Measurements from ENCODE around the gene OR6C76.

Gene OR6C76

GRCh38 chr12:55416961-55417360 is 9.1 kb upstream of the OR6C76 start (continued):
- no peak for TF ChIP-seq ZNF26 (tag by site-specific recombination; IDR thresholded peaks at IDR 0.05)
- TF ChIP-seq OVOL3 (tag by site-specific recombination; IDR thresholded peaks at IDR 0.05): no peak
- TF ChIP-seq HOXA7 (CRISPR knock-in tag; IDR thresholded peaks at IDR 0.05; ENCODE audit: borderline replicate concordance): no peak
- TF ChIP-seq ZFP3 (tag by site-specific recombination; IDR thresholded peaks at IDR 0.05; ENCODE audit: low read depth): no peak
- TF ChIP-seq ZNF350 (tag by site-specific recombination; IDR thresholded peaks at IDR 0.05): no peak
- no peak for TF ChIP-seq KLF16 (tag by site-specific recombination; IDR thresholded peaks at IDR 0.05)
- TF ChIP-seq ZNF768 (tag by site-specific recombination; IDR thresholded peaks at IDR 0.05): no peak
- TF ChIP-seq ZNF704 (tag by site-specific recombination; IDR thresholded peaks at IDR 0.05): no peak
- no peak for TF ChIP-seq SP3 (tag by site-specific recombination; IDR thresholded peaks at IDR 0.05)
- TF ChIP-seq GFI1B (tag by site-specific recombination; IDR thresholded peaks at IDR 0.05): no peak

DNA sequence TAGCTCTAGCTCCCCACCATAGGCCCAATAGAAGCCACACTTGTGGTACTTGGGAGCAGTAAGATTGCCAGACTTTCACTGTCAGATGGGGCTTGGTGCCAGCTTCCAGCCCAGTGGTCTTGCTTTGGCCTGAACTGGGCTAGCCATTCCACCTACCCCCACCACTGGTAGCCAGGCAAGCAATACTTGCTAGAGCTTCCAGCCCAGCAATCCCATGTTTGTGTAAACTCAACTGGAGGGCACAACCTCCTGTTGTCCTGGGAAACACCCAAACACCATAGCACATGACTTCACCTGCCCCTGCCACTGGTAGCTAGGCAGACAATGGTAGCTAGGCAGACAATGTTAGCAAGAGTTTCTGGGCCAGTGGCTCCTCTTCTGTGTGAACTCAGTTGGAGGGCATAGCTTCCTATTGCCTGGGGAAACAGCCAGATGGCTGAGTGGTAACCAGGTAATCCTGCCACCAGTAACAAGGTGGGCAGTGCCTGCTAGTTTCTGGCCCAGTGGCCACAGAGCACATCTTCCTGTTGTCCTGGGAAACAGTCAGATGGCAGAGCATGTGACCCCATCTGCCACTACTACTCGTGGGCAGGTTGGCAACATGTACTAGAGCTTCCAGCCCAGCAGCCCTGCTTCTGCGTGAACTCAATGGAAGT is 5.6 kb upstream of the OR6C76 start:
- TF ChIP-seq ZNF629 (tag by site-specific recombination; IDR thresholded peaks at IDR 0.05) (no peak), ZNF596 (tag by site-specific recombination; IDR thresholded peaks at IDR 0.05) (no peak), SALL2 (tag by site-specific recombination; IDR thresholded peaks at IDR 0.05; ENCODE audit: borderline replicate concordance) (no peak), ZSCAN30 (tag by site-specific recombination; IDR thresholded peaks at IDR 0.05) (no peak), ZNF677 (tag by site-specific recombination; IDR thresholded peaks at IDR 0.05) (no peak), ZNF664 (tag by site-specific recombination; IDR thresholded peaks at IDR 0.05) (no peak), ZNF16 (tag by site-specific recombination; IDR thresholded peaks at IDR 0.05; ENCODE audit: low read depth) (no peak), ZNF645 (tag by site-specific recombination; IDR thresholded peaks at IDR 0.05) (no peak)
- H3K9me3 ChIP-seq (ENCODE audit: control insufficient read depth, insufficient read depth, low read depth, low read length): no peaks in the 10 kb centered on the region
- no peak overlapping the region for H3K27ac ChIP-seq (ENCODE audit: extremely low read depth, low read depth, low read length)
- no peaks in the 10 kb centered on the region for H3K4me1 ChIP-seq (ENCODE audit: control insufficient read depth, insufficient read depth, low read length)
- no peak overlapping the region for H3K4me3 ChIP-seq (ENCODE audit: low read depth, low read length)
- ChIA-PET CTCF (no interaction called here), POLR2A (no interaction called here)
- no peaks in the 10 kb centered on the region for H3K36me3 ChIP-seq (ENCODE audit: control insufficient read depth in 2 of 2, insufficient read depth in 1 of 2, low read length in 2 of 2)

GRCh38 chr12:55428331-55429243 is 2.5 kb downstream of the OR6C76 start:
- ChIA-PET POLR2A (no interaction called here), CTCF (no interaction called here)
- Histone ChIP-seq H3K9me3 (ENCODE audit: control insufficient read depth, insufficient read depth, low read depth, low read length) (no peaks in the 10 kb centered on the region), H3K27ac (ENCODE audit: extremely low read depth, low read depth, low read length) (no peak overlapping the region), H3K4me1 (ENCODE audit: control insufficient read depth, insufficient read depth, low read length) (no peaks in the 10 kb centered on the region), H3K36me3 (ENCODE audit: control insufficient read depth in 2 of 2, insufficient read depth in 1 of 2, low read length in 2 of 2) (no peaks in the 10 kb centered on the region), H3K4me3 (ENCODE audit: low read depth, low read length) (no peak overlapping the region)
- TF ChIP-seq GLI2 (tag by site-specific recombination; IDR thresholded peaks at IDR 0.05; ENCODE audit: borderline replicate concordance, low read depth) (no peak), ZNF624 (tag by site-specific recombination; IDR thresholded peaks at IDR 0.05) (no peak), PRDM1 (tag by site-specific recombination; IDR thresholded peaks at IDR 0.05) (no peak), ZNF510 (tag by site-specific recombination; IDR thresholded peaks at IDR 0.05; ENCODE audit: insufficient replicate concordance) (no peak), ZNF248 (tag by site-specific recombination; IDR thresholded peaks at IDR 0.05) (no peak), ZNF555 (tag by site-specific recombination; conservative IDR thresholded peaks at IDR 0.05) (no peak), ZNF529 (tag by site-specific recombination; IDR thresholded peaks at IDR 0.05; ENCODE audit: insufficient replicate concordance) (no peak), ZFP3 (tag by site-specific recombination; IDR thresholded peaks at IDR 0.05; ENCODE audit: low read depth) (no peak), ZNF174 (tag by site-specific recombination; IDR thresholded peaks at IDR 0.05) (no peak), SCRT1 (tag by site-specific recombination; IDR thresholded peaks at IDR 0.05; ENCODE audit: borderline replicate concordance) (no peak)
- TF ChIP-seq, protein P1, sequence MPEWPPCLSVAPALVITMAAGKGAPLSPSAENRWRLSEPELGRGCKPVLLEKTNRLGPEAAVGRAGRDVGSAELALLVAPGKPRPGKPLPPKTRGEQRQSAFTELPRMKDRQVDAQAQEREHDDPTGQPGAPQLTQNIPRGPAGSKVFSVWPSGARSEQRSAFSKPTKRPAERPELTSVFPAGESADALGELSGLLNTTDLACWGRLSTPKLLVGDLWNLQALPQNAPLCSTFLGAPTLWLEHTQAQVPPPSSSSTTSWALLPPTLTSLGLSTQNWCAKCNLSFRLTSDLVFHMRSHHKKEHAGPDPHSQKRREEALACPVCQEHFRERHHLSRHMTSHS (tag by site-specific recombination; IDR thresholded peaks at IDR 0.05): no peak
